ENCODE results near the gene EPHB2.

GRCh38 chr1:22661880-22662279 lies 48.8 kb upstream of the EPHB2 start:
- TF ChIP-seq NFE2L2 (conservative IDR thresholded peaks at IDR 0.05; ENCODE audit: low read length) (no peak), EP300 (IDR thresholded peaks at IDR 0.05) (no peak), POLR2A (IDR thresholded peaks at IDR 0.05; ENCODE audit: low read length) (no peak), CTCF (IDR thresholded peaks at IDR 0.05) (no peak), CHD2 (IDR thresholded peaks at IDR 0.05; ENCODE audit: low read length, partially characterized antibody) (no peak), CEBPB (IDR thresholded peaks at IDR 0.05) (no peak), CHD4 (IDR thresholded peaks at IDR 0.05; ENCODE audit: borderline replicate concordance) (no peak), REST (IDR thresholded peaks at IDR 0.05) (no peak), MAFK (IDR thresholded peaks at IDR 0.05; ENCODE audit: partially characterized antibody) (no peak)
